ENCODE data around the gene PIGK. TPM values are rescaled to one million over a fixed set of nuclear protein-coding genes. Genes with fewer than 3 reads are reported as not detected.

Gene PIGK
- total and polyA plus RNA-seq, 2 donors (not counting 1 experiment from before 2014, with no cell fraction given): 3.1 to 14.9 TPM

DNA sequence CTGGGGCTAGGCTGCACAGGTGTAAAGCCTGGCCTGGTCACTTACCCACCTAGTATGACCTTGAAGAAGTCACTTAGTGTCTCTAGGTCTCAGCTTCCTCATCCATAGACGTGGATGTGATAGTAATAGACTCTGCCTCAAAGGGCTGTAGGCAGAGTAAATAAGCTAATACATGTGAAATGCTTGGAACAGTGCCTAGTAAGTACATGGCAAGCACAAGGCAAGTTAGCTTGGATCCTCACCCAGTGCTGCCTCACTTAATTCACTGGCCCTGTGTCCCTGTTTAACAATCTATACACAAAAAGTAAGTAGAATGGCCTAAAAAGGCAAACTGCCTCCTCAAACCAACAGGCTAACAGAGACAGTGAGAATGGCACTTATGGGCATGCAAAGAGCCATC, 167.8 kb downstream of the PIGK start:
- H3K9ac ChIP-seq (ENCODE audit: low read length): no peak overlapping the region
- intact Hi-C loops (cut with micrococcal nuclease): no loop called here
- H4K20me1 ChIP-seq (ENCODE audit: control insufficient read depth, insufficient read depth, low read length, poor library complexity, severe bottlenecking): no peaks in the 10 kb centered on the region
- no peak overlapping the region for H3K4me2 ChIP-seq (replicated peaks; ENCODE audit: low read depth, low read length, poor library complexity, severe bottlenecking)
- H3K36me3 ChIP-seq (replicated peaks in 1 of 2; ENCODE audit: control extremely low read depth in 1 of 2, control insufficient read depth in 1 of 2, extremely low read depth in 1 of 2, insufficient read depth in 2 of 2, low read length in 1 of 2): no peaks in the 10 kb centered on the region
- no peaks in the 10 kb centered on the region for H3K27me3 ChIP-seq (replicated peaks in 1 of 4; ENCODE audit: control extremely low read depth in 1 of 4, control insufficient read depth in 3 of 4, insufficient read depth in 4 of 4, low read length in 3 of 4)
- no peak overlapping the region for H3K27ac Mint-ChIP-seq
- no CpG with 5 or more reads among the region's 1 CpG for WGBS (ENCODE audit: insufficient coverage)
- H3K27ac ChIP-seq (ENCODE audit: low read length in 2 of 2): no peak overlapping the region
- no peak overlapping the region for H2AFZ ChIP-seq (ENCODE audit: insufficient read depth, low read depth, low read length, poor library complexity, severe bottlenecking)
- POLR2A ChIA-PET: no interaction called here
- no peaks in the 10 kb centered on the region for H3K79me2 ChIP-seq (ENCODE audit: control insufficient read depth, insufficient read depth, low read length)
- TF ChIP-seq, protein P1, sequence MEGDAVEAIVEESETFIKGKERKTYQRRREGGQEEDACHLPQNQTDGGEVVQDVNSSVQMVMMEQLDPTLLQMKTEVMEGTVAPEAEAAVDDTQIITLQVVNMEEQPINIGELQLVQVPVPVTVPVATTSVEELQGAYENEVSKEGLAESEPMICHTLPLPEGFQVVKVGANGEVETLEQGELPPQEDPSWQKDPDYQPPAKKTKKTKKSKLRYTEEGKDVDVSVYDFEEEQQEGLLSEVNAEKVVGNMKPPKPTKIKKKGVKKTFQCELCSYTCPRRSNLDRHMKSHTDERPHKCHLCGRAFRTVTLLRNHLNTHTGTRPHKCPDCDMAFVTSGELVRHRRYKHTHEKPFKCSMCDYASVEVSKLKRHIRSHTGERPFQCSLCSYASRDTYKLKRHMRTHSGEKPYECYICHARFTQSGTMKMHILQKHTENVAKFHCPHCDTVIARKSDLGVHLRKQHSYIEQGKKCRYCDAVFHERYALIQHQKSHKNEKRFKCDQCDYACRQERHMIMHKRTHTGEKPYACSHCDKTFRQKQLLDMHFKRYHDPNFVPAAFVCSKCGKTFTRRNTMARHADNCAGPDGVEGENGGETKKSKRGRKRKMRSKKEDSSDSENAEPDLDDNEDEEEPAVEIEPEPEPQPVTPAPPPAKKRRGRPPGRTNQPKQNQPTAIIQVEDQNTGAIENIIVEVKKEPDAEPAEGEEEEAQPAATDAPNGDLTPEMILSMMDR (IDR thresholded peaks at IDR 0.05): no peak
- no peak for TF ChIP-seq EZH2 (IDR thresholded peaks at IDR 0.05; ENCODE audit: borderline replicate concordance, insufficient read depth, low read depth, low read length, poor library complexity, severe bottlenecking)
- DNase-seq: no peak
- no peak overlapping the region for H3K4me3 ChIP-seq (ENCODE audit: control extremely low read depth in 1 of 5, extremely low read depth in 1 of 5, insufficient read depth in 1 of 5, low read depth in 2 of 5, low read length in 4 of 5)
- no peaks in the 10 kb centered on the region for H3K9me3 ChIP-seq (ENCODE audit: control extremely low read depth in 1 of 3, control insufficient read depth in 2 of 3, insufficient read depth in 1 of 3, low read length in 2 of 3)
- ATAC-seq (ENCODE audit: low read depth): no peak
- no peaks in the 10 kb centered on the region for H3K4me1 Mint-ChIP-seq
- CTCF ChIA-PET: no interaction called here
- no peaks in the 10 kb centered on the region for H3K9me3 Mint-ChIP-seq (ENCODE audit: insufficient read depth)
- peaks cover 5% of the 10 kb centered on the region for H3K27me3 Mint-ChIP-seq
- no peak overlapping the region for H3K4me3 Mint-ChIP-seq
- no peaks in the 10 kb centered on the region for H3K4me1 ChIP-seq (ENCODE audit: control insufficient read depth in 2 of 2, insufficient read depth in 2 of 2, low read length in 2 of 2)

DNA sequence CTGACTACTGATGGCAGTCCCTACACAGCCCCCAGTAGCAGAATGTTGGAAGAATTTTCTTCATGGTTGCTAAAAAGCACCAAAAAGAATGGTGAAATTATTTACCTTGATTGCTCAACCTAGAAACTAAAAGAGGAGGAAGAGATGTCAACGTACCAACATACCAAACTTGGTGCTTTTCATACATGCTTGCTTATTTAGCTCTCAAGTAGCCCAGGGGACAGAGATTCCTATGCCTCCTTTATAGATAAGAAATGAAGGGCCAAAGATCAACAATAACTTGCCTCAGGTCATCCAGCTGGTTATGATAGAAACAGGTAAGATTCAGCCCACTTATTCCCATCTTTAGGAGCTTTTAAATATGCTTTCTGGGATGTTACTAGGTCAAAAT, 170.6 kb downstream of the PIGK start:
- DNase-seq (no peak), ATAC-seq (ENCODE audit: low read depth) (no peak)
- POLR2A ChIA-PET: no interaction called here
- H3K9me3 Mint-ChIP-seq (ENCODE audit: insufficient read depth): no peaks in the 10 kb centered on the region
- no peaks in the 10 kb centered on the region for H3K4me1 Mint-ChIP-seq
- no peak for TF ChIP-seq EZH2 (IDR thresholded peaks at IDR 0.05; ENCODE audit: borderline replicate concordance, insufficient read depth, low read depth, low read length, poor library complexity, severe bottlenecking)
- TF ChIP-seq, protein P1 (IDR thresholded peaks at IDR 0.05): no peak
- CTCF ChIA-PET: no interaction called here
- H3K27ac Mint-ChIP-seq: no peak overlapping the region
- no peak overlapping the region for H3K4me3 ChIP-seq (ENCODE audit: control extremely low read depth in 1 of 5, extremely low read depth in 1 of 5, insufficient read depth in 1 of 5, low read depth in 2 of 5, low read length in 4 of 5)
- H3K79me2 ChIP-seq (ENCODE audit: control insufficient read depth, insufficient read depth, low read length): no peaks in the 10 kb centered on the region
- no peaks in the 10 kb centered on the region for H3K36me3 ChIP-seq (replicated peaks in 1 of 2; ENCODE audit: control extremely low read depth in 1 of 2, control insufficient read depth in 1 of 2, extremely low read depth in 1 of 2, insufficient read depth in 2 of 2, low read length in 1 of 2)
- no peak overlapping the region for H2AFZ ChIP-seq (ENCODE audit: insufficient read depth, low read depth, low read length, poor library complexity, severe bottlenecking)
- no peaks in the 10 kb centered on the region for H3K27me3 ChIP-seq (replicated peaks in 1 of 4; ENCODE audit: control extremely low read depth in 1 of 4, control insufficient read depth in 3 of 4, insufficient read depth in 4 of 4, low read length in 3 of 4)
- H3K27me3 Mint-ChIP-seq: peaks cover 7% of the 10 kb centered on the region
- no peak overlapping the region for H3K27ac ChIP-seq (ENCODE audit: low read length in 2 of 2)
- no peaks in the 10 kb centered on the region for H3K4me1 ChIP-seq (ENCODE audit: control insufficient read depth in 2 of 2, insufficient read depth in 2 of 2, low read length in 2 of 2)
- no peak overlapping the region for H3K9ac ChIP-seq (ENCODE audit: low read length)
- H3K4me2 ChIP-seq (replicated peaks; ENCODE audit: low read depth, low read length, poor library complexity, severe bottlenecking): no peak overlapping the region
- no peak overlapping the region for H3K4me3 Mint-ChIP-seq
- no peaks in the 10 kb centered on the region for H4K20me1 ChIP-seq (ENCODE audit: control insufficient read depth, insufficient read depth, low read length, poor library complexity, severe bottlenecking)
- no CpG with 5 or more reads among the region's 1 CpG for WGBS (ENCODE audit: insufficient coverage)
- no peaks in the 10 kb centered on the region for H3K9me3 ChIP-seq (ENCODE audit: control extremely low read depth in 1 of 3, control insufficient read depth in 2 of 3, insufficient read depth in 1 of 3, low read length in 2 of 3)
- intact Hi-C loops (cut with micrococcal nuclease): no loop called here

All from B cell (primary cell).